Inflammatory macrophage treated with lipopolysaccharide for 1 hour (primary cell): ENCODE measurements around the gene RAC3.

Experiments used
- DNase-seq, 2 donors: peaks; one replicate each; pipeline ENCODE4 v3.0.0-alpha.2; 2020 to 2022

RAC3 gene

GRCh38 chr17:82077617-82078358, 46.3 kb downstream of the RAC3 start:
- no peak for DNase-seq

DNA sequence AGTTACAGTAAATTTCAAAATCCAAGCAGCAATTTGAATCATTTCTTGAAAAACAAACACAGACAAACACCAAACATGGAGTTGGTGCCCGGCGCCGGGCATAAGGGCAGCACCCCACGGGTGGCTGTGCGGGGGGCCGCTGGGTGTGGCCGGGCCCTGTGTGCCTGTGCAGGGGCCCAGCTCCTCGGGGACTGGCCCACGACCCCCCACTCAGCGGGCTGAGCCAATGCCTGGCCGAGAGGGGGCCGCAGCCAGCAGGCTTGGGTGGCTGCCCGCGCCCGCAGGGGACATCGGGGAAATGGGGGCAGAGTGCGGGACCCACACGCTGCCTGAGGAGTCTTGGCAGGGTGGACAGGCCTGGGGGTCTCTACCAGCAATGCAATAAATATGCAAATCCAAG, 47.0 kb downstream of the RAC3 start:
- DNase-seq = no peak

DNA sequence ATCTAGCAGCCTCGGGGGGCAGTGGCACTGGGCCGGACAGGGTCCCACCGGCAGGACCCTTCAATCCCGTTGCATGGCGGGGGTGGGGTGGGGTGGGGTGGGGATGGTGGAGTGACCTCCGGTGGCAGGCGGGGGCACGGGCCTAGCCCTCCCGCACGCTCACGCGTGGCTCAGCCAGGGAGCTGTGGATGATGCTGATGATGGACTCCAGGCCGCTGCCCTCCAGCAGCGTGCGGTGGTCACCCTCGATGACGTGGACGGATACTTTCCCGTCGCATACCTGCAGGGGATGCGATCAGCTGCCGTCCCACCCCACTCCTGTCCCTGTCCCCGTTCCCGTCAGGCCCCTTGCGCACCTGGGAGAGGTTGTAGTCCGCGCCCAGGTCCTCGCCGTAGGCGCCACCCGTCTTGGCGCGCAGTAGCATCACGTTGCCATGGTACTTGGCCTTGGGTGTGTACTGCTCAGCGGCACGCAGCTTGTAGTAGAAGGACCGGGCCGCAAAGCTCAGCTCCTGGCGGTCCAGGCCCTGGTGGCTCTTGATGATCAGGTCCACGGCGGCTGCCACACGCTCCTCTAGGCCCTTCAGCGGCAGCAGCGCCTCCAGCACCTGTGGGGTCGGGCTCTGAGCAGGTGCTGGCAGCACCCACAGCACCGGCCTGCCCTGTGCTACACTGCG, 47.7 kb downstream of the RAC3 start:
- no peak for DNase-seq

GRCh38 chr17:82080048-82080788, 48.7 kb downstream of the RAC3 start:
- DNase-seq = no peak

- no peak for DNase-seq
Observed at GRCh38 chr17:82080789-82081464, 49.4 kb downstream of the RAC3 start.

- no peak for DNase-seq
Observed at GRCh38 chr17:82081546-82081945, 50.1 kb downstream of the RAC3 start.

DNA sequence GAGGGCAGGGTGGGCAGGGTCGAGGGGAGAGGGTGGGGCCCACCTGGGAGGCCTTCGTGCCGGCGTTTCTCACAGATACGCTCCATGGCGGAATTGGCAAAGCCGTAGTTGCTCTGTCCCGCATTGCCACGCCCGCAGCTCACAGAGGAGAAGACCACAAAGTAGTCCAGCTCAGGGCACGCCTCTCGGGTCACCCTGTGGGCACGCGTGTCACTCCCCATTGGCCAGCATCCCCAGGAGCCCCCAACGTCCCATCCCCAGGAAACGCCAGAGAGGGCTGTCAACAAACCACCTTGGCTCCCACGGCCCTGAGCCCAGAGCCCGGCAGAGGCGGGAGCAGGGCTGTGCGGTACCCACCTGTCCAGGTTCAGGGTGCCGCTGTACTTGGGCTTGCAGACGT, 50.5 kb downstream of the RAC3 start:
- no peak for DNase-seq

DNA sequence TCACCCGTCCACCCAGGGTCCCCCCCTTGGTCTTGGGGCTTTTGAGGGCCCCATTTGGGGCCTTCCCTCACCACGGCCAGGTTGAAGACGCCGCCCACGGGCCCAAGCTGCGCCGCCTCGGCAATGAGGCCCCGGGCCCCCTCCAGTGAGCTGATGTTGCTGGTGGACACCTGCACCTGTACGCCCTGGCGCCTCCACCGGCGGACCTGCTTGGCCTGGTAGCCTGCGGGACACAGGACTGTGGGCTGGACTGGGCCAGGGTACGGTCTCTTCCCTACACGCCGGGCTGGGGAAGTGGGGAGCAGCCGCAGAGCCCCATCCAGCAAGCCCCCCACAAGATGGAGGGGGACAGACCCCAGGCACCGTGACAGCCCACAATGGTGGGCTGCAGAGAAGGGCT, 51.0 kb downstream of the RAC3 start:
- no peak for DNase-seq

GRCh38 chr17:82083009-82083408, 51.5 kb downstream of the RAC3 start:
- DNase-seq = no peak
